Activated CD4-positive, alpha-beta memory T cell treated with anti-CD3 and anti-CD28 coated beads, Interleukin-2, amount 10 ng/mL, durations not matched to agents 7 days and 5 days (primary cell): ENCODE data around the gene CIDEB. TPM values are rescaled to one million over a fixed set of nuclear protein-coding genes. Genes with fewer than 3 reads are reported as not detected.

Experiments
- CTCF ChIA-PET: fragments of 350-600 bp; sonication (Branson Sonifier 250); formaldehyde crosslinking; loops from one replicate; lab custom pipeline; 2021; ENCODE audit warnings: antibody characterized with exemption, inconsistent platforms; lab: Charles Lee
- POLR2A ChIA-PET: fragments of 350-600 bp; sonication (Branson Sonifier 250); formaldehyde crosslinking; loops from one replicate; lab custom pipeline; 2021; ENCODE audit warnings: antibody characterized with exemption; lab: Charles Lee
- DNase-seq: peaks from one replicate; pipeline ENCODE4 v3.0.0-alpha.2; 2020
- H3K27ac Mint-ChIP-seq: one replicate; pipeline ENCODE4 v1.8.0; 2021; ENCODE audit warnings: mild to moderate bottlenecking, mixed read lengths
- H3K27me3 Mint-ChIP-seq: one replicate; pipeline ENCODE4 v1.8.0; 2021; ENCODE audit warnings: mixed read lengths
- H3K36me3 Mint-ChIP-seq: one replicate; pipeline ENCODE4 v1.8.0; 2021; ENCODE audit warnings: low read depth, mixed read lengths
- H3K4me1 Mint-ChIP-seq: one replicate; pipeline ENCODE4 v1.8.0; 2021; ENCODE audit warnings: mixed read lengths
- H3K4me3 Mint-ChIP-seq: one replicate; pipeline ENCODE4 v1.8.0; 2021; ENCODE audit warnings: mild to moderate bottlenecking, mixed read lengths
- H3K9me3 Mint-ChIP-seq: one replicate; pipeline ENCODE4 v1.8.0; 2021; ENCODE audit warnings: mixed read lengths
- total RNA-seq, 2 experiments: library from RNA; stranded (reverse); gene quantifications; one replicate each; pipeline ENCODE4 v1.2.3, GENCODE V29; 2021

CIDEB gene
- total RNA-seq, 2 experiments from 2014 or later: 38.4 to 39.6 TPM

GRCh38 chr14:24262821-24263733 lies 44.7 kb downstream of the CIDEB start, which contains the start of gene TGM1:
Gene TGM1, minus strand, starts transcription at chr14:24263177. Its CDS starts 825 bp downstream, at chr14:24262352.
- Mint-ChIP-seq H3K36me3 (peaks cover 14% of the 10 kb centered on the region), H3K27me3 (no peaks in the 10 kb centered on the region), H3K9me3 (no peaks in the 10 kb centered on the region), H3K4me1 (no peaks in the 10 kb centered on the region), H3K27ac (no peak within 1 kb of the TSS), H3K4me3 (no peak within 1 kb of the TSS)
- ChIA-PET CTCF (interaction anchor here (1.9 kb wide), 1 partner anchor 8 kb away, joined by 6 read pairs; the partner anchor contains the start of gene RABGGTA), POLR2A (interaction anchor here (0.7 to 2.1 kb wide), 4 partner anchors 9 to 21 kb away, joined by 3 to 6 read pairs (median 4); partner anchors contain the start of genes RABGGTA and TINF2)
- DNase-seq: no peak

DNA sequence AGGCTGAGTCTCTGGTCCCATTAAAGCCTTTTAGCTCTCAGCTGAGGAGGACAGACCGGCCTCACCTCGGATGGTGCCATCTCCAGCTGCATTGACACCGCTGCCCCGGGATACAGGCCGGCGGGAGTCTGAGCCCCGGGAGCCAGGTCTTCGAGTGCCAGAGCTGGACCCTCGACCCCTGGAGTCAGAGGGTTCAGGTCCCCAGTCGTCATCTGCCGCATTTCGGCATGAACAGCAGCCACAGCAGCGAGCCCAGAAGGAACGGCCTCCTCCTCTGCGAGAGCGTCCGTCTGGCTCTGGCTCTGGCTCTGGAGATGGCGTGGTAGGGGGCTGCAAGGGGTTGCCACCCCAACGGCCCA lies 45.8 kb downstream of the CIDEB start:
- Mint-ChIP-seq H3K27me3 (no peaks in the 10 kb centered on the region), H3K36me3 (peaks cover 11% of the 10 kb centered on the region), H3K4me3 (no peak overlapping the region), H3K27ac (no peak overlapping the region), H3K4me1 (no peaks in the 10 kb centered on the region), H3K9me3 (no peaks in the 10 kb centered on the region)
- ChIA-PET POLR2A (interaction anchor here (1.1 to 2.1 kb wide), 3 partner anchors 10 to 20 kb away, joined by 3 to 6 read pairs (median 6); partner anchors contain the start of gene TINF2), CTCF (interaction anchor here (0.7 to 1.9 kb wide), 2 partner anchors 9 to 779 kb away, joined by 3 to 6 read pairs; partner anchors contain the start of gene RABGGTA)
- DNase-seq: no peak

GRCh38 chr14:24261256-24261968 lies 46.4 kb downstream of the CIDEB start:
- ChIA-PET POLR2A (interaction anchor here (0.7 to 2.1 kb wide), 4 partner anchors 9 to 19 kb away, joined by 3 to 6 read pairs (median 4); partner anchors contain the start of gene TINF2), CTCF (interaction anchor here (0.7 to 1.9 kb wide), 2 partner anchors 10 to 778 kb away, joined by 3 to 6 read pairs; partner anchors contain the start of gene RABGGTA)
- H3K27ac Mint-ChIP-seq: no peak overlapping the region
- DNase-seq: no peak
- H3K4me3 Mint-ChIP-seq: no peak overlapping the region
- H3K36me3 Mint-ChIP-seq: peaks cover 8% of the 10 kb centered on the region
- no peaks in the 10 kb centered on the region for H3K9me3 Mint-ChIP-seq
- H3K27me3 Mint-ChIP-seq: no peaks in the 10 kb centered on the region
- H3K4me1 Mint-ChIP-seq: no peaks in the 10 kb centered on the region

DNA sequence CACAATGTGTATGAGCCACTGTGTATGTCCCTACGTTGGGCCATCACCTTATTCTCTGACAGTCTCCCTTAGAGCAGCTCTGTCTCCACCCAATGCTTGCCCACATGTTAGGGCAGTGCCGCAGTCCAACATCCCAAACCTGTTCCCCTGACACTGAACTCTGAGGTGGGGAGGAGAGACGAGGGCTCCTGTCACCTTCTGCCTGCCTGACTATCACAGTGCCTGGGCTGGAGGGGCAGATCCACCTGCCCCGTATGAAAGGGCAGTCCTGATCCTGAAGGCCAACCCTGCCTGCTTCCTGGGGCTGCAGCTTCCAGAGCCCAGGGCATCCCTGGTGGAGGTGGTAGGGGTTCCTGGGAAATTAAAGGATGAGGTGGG lies 47.0 kb downstream of the CIDEB start:
- H3K27me3 Mint-ChIP-seq: no peaks in the 10 kb centered on the region
- H3K4me3 Mint-ChIP-seq: no peak overlapping the region
- H3K36me3 Mint-ChIP-seq: peaks cover 5% of the 10 kb centered on the region
- no peaks in the 10 kb centered on the region for H3K9me3 Mint-ChIP-seq
- CTCF ChIA-PET: no interaction called here
- H3K4me1 Mint-ChIP-seq: no peaks in the 10 kb centered on the region
- POLR2A ChIA-PET: interaction anchor here (0.7 kb wide), 1 partner anchor 13 kb away, joined by 3 read pairs; no protein-coding TSS in a partner anchor
- H3K27ac Mint-ChIP-seq: no peak overlapping the region
- no peak for DNase-seq

DNA sequence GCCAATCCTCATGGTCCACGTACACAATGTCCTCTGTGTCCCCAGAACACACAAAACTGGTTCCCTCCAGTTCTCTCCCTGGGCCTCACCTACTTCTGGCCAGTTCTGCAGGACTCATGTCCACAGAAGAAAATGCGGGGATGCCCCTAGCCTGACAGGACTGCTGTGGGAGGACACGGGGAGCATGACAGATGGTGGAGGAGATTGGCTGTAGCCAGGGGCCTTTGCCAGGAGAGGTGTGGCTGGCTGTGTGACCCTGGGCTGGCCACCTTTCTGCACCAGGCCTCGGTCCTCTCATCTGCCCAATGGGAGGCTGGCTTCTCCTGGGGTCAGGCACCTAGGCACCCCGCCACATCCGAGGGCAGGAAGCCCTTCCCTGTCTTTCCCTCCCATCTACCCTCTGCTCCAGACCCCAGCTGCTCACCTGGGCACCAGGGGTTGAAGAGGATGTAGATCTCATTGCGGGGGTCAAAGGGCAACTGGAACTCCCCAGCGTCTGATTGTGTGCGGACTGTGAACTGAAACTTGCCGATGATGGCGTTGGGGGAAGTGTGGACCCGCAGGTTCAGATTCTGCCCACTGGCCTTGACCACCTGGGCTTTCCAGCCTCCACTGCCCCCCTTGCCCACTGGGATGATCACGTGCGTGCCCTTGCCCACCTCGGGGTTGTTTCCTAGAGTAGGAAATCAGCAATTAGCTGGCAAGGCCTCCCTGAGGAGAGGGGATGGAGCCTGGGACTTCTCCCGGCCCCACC lies 47.6 kb downstream of the CIDEB start:
- Mint-ChIP-seq H3K9me3 (no peaks in the 10 kb centered on the region), H3K27ac (no peak overlapping the region), H3K4me1 (no peaks in the 10 kb centered on the region), H3K36me3 (peaks cover 8% of the 10 kb centered on the region), H3K4me3 (no peak overlapping the region), H3K27me3 (no peaks in the 10 kb centered on the region)
- no peak for DNase-seq
- ChIA-PET POLR2A (interaction anchor here (0.7 kb wide), 1 partner anchor 13 kb away, joined by 3 read pairs; no protein-coding TSS in a partner anchor), CTCF (no interaction called here)

- Mint-ChIP-seq H3K27me3 (no peaks in the 10 kb centered on the region), H3K9me3 (no peaks in the 10 kb centered on the region), H3K27ac (no peak overlapping the region), H3K4me3 (no peak overlapping the region), H3K4me1 (no peaks in the 10 kb centered on the region), H3K36me3 (peaks cover 9% of the 10 kb centered on the region)
- CTCF ChIA-PET: no interaction called here
- DNase-seq: no peak
- POLR2A ChIA-PET: interaction anchor here (1.5 kb wide), 1 partner anchor 45 kb away, joined by 3 read pairs; no protein-coding TSS in a partner anchor
Measured at GRCh38 chr14:24259282-24260025, 48.3 kb downstream of the CIDEB start.

DNA sequence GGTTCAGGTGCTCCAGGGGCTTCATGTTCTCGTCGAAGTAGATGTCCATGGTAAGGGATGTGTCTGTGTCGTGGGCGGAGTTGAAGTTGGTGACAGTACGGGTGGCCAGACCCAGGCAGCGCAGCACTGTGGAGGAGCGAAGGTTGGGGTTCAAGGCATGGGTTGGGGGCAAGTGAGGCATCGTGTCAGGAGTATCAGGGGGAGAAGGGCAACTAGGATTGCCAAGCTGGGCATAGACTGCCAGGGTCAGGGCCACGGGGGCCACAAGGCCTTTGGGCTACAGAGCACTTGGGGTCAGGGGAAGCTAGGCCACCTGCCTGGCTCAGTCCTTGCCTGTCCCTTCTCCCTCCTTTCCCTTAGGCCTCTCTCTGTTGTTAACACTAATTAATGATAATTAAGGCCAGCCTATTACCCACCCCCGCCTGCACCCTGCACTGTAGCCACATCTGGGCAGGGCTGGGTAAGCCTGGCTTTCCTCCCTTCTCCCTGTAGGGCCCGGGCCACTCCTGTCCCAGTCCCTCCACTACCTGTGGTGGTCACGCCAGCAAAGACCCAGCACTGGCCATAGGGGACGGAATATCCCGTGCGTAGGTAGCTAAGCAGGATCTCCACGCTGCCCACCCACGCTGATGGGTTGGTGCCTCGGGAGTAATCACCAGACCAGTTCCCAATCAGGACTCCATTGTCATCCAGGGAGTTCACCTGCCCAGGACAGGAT lies 49.1 kb downstream of the CIDEB start:
- CTCF ChIA-PET: interaction anchor here (1.2 to 2.4 kb wide), 3 partner anchors 12 to 40 kb away, joined by 3 to 8 read pairs (median 3); partner anchors contain the start of genes RABGGTA and TINF2
- H3K27me3 Mint-ChIP-seq: no peaks in the 10 kb centered on the region
- H3K4me1 Mint-ChIP-seq: no peaks in the 10 kb centered on the region
- no peak for DNase-seq
- H3K36me3 Mint-ChIP-seq: peaks cover 9% of the 10 kb centered on the region
- no peak overlapping the region for H3K27ac Mint-ChIP-seq
- H3K9me3 Mint-ChIP-seq: no peaks in the 10 kb centered on the region
- H3K4me3 Mint-ChIP-seq: no peak overlapping the region
- POLR2A ChIA-PET: interaction anchor here (1.3 to 2.0 kb wide), 3 partner anchors 12 to 46 kb away, joined by 3 to 7 read pairs (median 3); partner anchors contain the start of gene RABGGTA

- H3K36me3 Mint-ChIP-seq: peaks cover 9% of the 10 kb centered on the region
- no peaks in the 10 kb centered on the region for H3K9me3 Mint-ChIP-seq
- ChIA-PET CTCF (interaction anchor here (1.2 to 2.4 kb wide), 4 partner anchors 11 to 40 kb away, joined by 3 to 8 read pairs (median 4); partner anchors contain the start of genes RABGGTA and TINF2), POLR2A (interaction anchor here (1.3 to 2.0 kb wide), 3 partner anchors 11 to 46 kb away, joined by 3 to 7 read pairs (median 3); partner anchors contain the start of gene RABGGTA)
- no peaks in the 10 kb centered on the region for H3K4me1 Mint-ChIP-seq
- no peak overlapping the region for H3K4me3 Mint-ChIP-seq
- no peaks in the 10 kb centered on the region for H3K27me3 Mint-ChIP-seq
- H3K27ac Mint-ChIP-seq: no peak overlapping the region
- DNase-seq: no peak
Measured at GRCh38 chr14:24258119-24258518, 49.7 kb downstream of the CIDEB start.

DNA sequence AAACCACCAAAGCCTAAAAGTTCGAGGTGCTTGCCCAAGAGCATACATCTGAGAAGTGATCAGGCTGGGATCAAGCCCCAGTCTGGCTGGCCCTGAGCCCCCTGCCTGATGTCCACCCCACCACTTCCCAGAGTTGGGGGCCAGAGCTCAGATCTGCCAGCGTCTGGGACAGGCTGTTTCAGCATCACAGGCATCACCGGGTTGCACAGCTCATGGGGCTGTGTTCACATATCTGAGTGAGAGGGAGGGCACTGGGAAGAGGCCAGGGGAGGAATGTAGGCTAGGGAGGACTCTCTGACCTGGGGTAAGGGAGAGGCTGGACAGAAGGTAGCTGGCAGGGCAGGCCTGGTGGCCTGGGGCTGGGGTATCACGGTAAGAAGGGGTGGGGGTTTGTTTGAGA lies 50.8 kb downstream of the CIDEB start:
- H3K27ac Mint-ChIP-seq: no peak overlapping the region
- no peaks in the 10 kb centered on the region for H3K4me1 Mint-ChIP-seq
- no peak overlapping the region for H3K4me3 Mint-ChIP-seq
- ChIA-PET CTCF (interaction anchor here (1.2 to 2.4 kb wide), 5 partner anchors 10 to 42 kb away, joined by 3 to 8 read pairs (median 4); partner anchors contain the start of genes RABGGTA and TINF2), POLR2A (interaction anchor here (1.3 to 2.0 kb wide), 3 partner anchors 10 to 15 kb away, joined by 3 to 7 read pairs (median 6); partner anchors contain the start of genes RABGGTA and TINF2)
- DNase-seq: no peak
- no peaks in the 10 kb centered on the region for H3K9me3 Mint-ChIP-seq
- no peaks in the 10 kb centered on the region for H3K27me3 Mint-ChIP-seq
- peaks cover 9% of the 10 kb centered on the region for H3K36me3 Mint-ChIP-seq

DNA sequence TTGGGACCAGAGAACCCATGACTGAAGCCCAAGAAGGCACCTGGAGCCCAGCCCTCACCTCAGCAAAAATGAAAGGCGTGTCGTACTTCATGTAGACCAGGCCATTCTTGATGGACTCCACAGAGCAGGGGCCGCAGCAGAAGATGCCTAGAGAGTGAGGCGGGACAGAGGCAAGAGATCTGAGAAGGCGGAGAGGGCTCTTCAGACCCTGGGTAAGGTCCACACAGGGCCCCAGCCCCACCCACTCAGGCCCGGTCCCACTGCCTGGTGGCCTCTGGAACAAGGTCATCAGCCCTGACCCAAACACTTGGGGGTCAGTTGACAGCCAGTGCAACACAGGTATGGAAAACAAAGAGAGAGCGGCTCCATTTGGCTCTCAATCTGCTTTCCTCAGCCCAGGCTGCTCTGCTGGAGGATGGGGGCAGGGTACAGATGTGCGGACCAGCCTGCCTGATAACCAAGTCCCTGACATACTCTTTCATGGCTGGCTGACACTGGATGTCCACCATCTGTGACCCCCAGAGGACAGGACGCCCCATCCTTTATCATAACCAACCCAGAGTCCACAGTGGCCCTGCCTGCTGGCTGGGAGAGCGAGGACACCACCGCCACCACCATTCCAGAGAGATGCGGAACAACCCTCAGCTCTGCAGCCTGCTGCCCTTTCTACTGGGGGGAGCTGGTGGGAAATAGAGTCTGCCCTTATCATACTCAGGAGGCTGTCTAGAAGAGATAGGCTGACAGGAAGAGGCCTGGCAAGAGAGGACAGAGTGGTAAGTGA lies 51.7 kb downstream of the CIDEB start:
- POLR2A ChIA-PET: interaction anchor here (1.1 to 1.6 kb wide), 2 partner anchors 13 to 14 kb away, joined by 3 to 6 read pairs; partner anchors contain the start of gene TINF2
- Mint-ChIP-seq H3K36me3 (peaks cover 9% of the 10 kb centered on the region), H3K27ac (no peak overlapping the region), H3K27me3 (no peaks in the 10 kb centered on the region), H3K9me3 (no peaks in the 10 kb centered on the region), H3K4me1 (peaks cover 5% of the 10 kb centered on the region), H3K4me3 (no peak overlapping the region)
- DNase-seq: no peak
- CTCF ChIA-PET: interaction anchor here (1.0 to 2.4 kb wide), 4 partner anchors 9 to 95 kb away, joined by 3 to 8 read pairs (median 4); partner anchors contain the start of genes IRF9 and RABGGTA
